Mesendoderm (in vitro differentiated cells): Measurements from ENCODE around the gene TMEM178B.

Experiments
- DNase-seq: peaks from one replicate; pipeline ENCODE4 v3.0.0; 2013
- H2AK5ac ChIP-seq: 2 replicates; pipeline ENCODE4 v1.6.1; 2013; ENCODE audit warnings: low read length, inconsistent platforms
- H2BK120ac ChIP-seq: 2 replicates; pipeline ENCODE4 v1.6.1; 2013; ENCODE audit warnings: low read depth, mild to moderate bottlenecking, low read length, moderate library complexity, mixed read lengths
- H2BK15ac ChIP-seq: replicated peaks from 2 replicates; pipeline ENCODE4 v1.6.1; 2013; ENCODE audit warnings: low read depth, mild to moderate bottlenecking, moderate library complexity
- H2BK5ac ChIP-seq: 2 replicates; pipeline ENCODE4 v1.6.1; 2013; ENCODE audit warnings: low read length, inconsistent platforms
- H3K18ac ChIP-seq: 2 replicates; pipeline ENCODE4 v1.6.1; 2013; ENCODE audit warnings: mild to moderate bottlenecking, low read length, mixed read lengths
- H3K23ac ChIP-seq: one replicate; pipeline ENCODE4 v1.6.1; 2013; ENCODE audit warnings: low read length
- H3K27ac ChIP-seq: 2 replicates; pipeline ENCODE4 v1.5.1; 2013; ENCODE audit warnings: low read depth, mild to moderate bottlenecking, inconsistent platforms, low read length, moderate library complexity
- H3K27me3 ChIP-seq: 2 replicates; pipeline ENCODE4 v1.6.1; 2013; ENCODE audit warnings: low read length, control low read depth, mild to moderate bottlenecking, inconsistent platforms; ENCODE audit not compliant: insufficient read depth, poor library complexity
- H3K36me3 ChIP-seq: 2 replicates; pipeline ENCODE4 v1.6.1; 2013; ENCODE audit warnings: low read length, inconsistent platforms; ENCODE audit not compliant: control insufficient read depth, insufficient read depth
- H3K4ac ChIP-seq: one replicate; pipeline ENCODE4 v1.6.1; 2013; ENCODE audit warnings: low read depth, mild to moderate bottlenecking, low read length, moderate library complexity
- H3K4me1 ChIP-seq: 2 replicates; pipeline ENCODE4 v1.6.1; 2013; ENCODE audit warnings: low read depth, low read length, inconsistent platforms; ENCODE audit not compliant: control insufficient read depth
- H3K4me2 ChIP-seq: 2 replicates; pipeline ENCODE4 v1.6.1; 2013; ENCODE audit warnings: low read length
- H3K4me3 ChIP-seq: 2 replicates; pipeline ENCODE4 v1.5.1; 2013; ENCODE audit warnings: mild to moderate bottlenecking, low read length
- H3K56ac ChIP-seq: one replicate; pipeline ENCODE4 v1.6.1; 2013; ENCODE audit warnings: low read length
- H3K79me1 ChIP-seq: 2 replicates; pipeline ENCODE4 v1.6.1; 2013; ENCODE audit warnings: low read length, inconsistent platforms
- H3K79me2 ChIP-seq: 2 replicates; pipeline ENCODE4 v1.6.1; 2013; ENCODE audit warnings: mild to moderate bottlenecking, low read length; ENCODE audit not compliant: control insufficient read depth, insufficient read depth
- H3K9ac ChIP-seq: 2 replicates; pipeline ENCODE4 v1.6.1; 2013; ENCODE audit warnings: low read length, inconsistent platforms
- H4K5ac ChIP-seq: one replicate; pipeline ENCODE4 v1.6.1; 2013; ENCODE audit warnings: low read length
- H4K8ac ChIP-seq: one replicate; pipeline ENCODE4 v1.6.1; 2013; ENCODE audit warnings: low read depth, mild to moderate bottlenecking, control low read depth, low read length, moderate library complexity
- WGBS: extraction: QIAGEN DNeasy Blood & Tissue Kit; methylation state at CpG from one replicate; pipeline ENCODE4 v1.1.7; 2013; ENCODE audit warnings: low lambda C conversion rate, missing lambda C conversion rate; ENCODE audit not compliant: insufficient coverage; ENCODE audit errors: extremely low coverage; 5-methylcytosine and 5-hydroxymethylcytosine counted together

TMEM178B gene

GRCh38 chr7:141351175-141351574, 277.3 kb downstream of the TMEM178B start:
- Histone ChIP-seq H3K56ac (no peak overlapping the region), H3K27ac (no peak overlapping the region), H2AK5ac (no peak overlapping the region), H3K27me3 (no peaks in the 10 kb centered on the region), H4K5ac (no peak overlapping the region), H3K79me2 (no peaks in the 10 kb centered on the region), H3K4me3 (no peak overlapping the region), H3K18ac (no peak overlapping the region), H3K4ac (no peak overlapping the region), H2BK5ac (no peak overlapping the region), H3K36me3 (no peaks in the 10 kb centered on the region), H4K8ac (no peak overlapping the region), H3K4me2 (no peak overlapping the region), H2BK120ac (no peak overlapping the region), H3K23ac (no peak overlapping the region), H3K4me1 (no peaks in the 10 kb centered on the region), H3K9ac (no peak overlapping the region), H2BK15ac (no peak overlapping the region), H3K79me1 (no peaks in the 10 kb centered on the region)
- DNase-seq = no peak
- no CpG with 5 or more reads among the region's 3 CpGs for WGBS

DNA sequence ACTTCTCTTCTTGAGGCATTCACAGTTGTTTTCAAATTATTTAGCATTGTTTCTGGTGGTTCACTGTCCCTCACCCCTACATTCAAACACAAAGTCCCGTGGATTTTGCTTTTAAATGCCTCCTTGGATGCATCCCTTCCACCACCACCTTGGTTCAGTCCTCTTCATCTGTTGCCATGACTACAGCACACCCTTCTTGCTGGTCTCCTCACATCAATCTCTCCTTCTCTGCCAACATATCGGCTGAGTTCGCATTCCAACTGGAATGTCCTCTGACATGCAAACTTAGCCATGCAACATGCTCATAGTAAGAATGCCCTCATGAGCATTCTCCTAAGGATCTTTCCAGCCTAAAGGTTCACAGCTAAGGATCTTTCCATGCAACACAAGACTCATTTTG, 279.1 kb downstream of the TMEM178B start:
- no peak for DNase-seq
- Histone ChIP-seq H3K4ac (no peak overlapping the region), H4K8ac (no peak overlapping the region), H2BK120ac (no peak overlapping the region), H3K18ac (no peak overlapping the region), H3K27me3 (no peaks in the 10 kb centered on the region), H2BK15ac (no peak overlapping the region), H3K4me1 (no peaks in the 10 kb centered on the region), H4K5ac (no peak overlapping the region), H2AK5ac (no peak overlapping the region), H3K4me2 (no peak overlapping the region), H3K9ac (no peak overlapping the region), H3K79me2 (no peaks in the 10 kb centered on the region), H3K36me3 (no peaks in the 10 kb centered on the region), H3K27ac (no peak overlapping the region), H3K79me1 (no peaks in the 10 kb centered on the region), H3K4me3 (no peak overlapping the region), H3K56ac (no peak overlapping the region), H2BK5ac (no peak overlapping the region), H3K23ac (no peak overlapping the region)
- no CpG with 5 or more reads among the region's 3 CpGs for WGBS

GRCh38 chr7:141354251-141354650, 280.4 kb downstream of the TMEM178B start:
- H3K56ac ChIP-seq = no peak overlapping the region
- H3K23ac ChIP-seq = no peak overlapping the region
- H3K4me2 ChIP-seq = no peak overlapping the region
- H4K8ac ChIP-seq = no peak overlapping the region
- H3K79me1 ChIP-seq = no peaks in the 10 kb centered on the region
- H2BK5ac ChIP-seq = no peak overlapping the region
- H3K27ac ChIP-seq = no peak overlapping the region
- no peak overlapping the region for H4K5ac ChIP-seq
- H2BK120ac ChIP-seq = no peak overlapping the region
- no peaks in the 10 kb centered on the region for H3K79me2 ChIP-seq
- no CpG with 5 or more reads among the region's 1 CpG for WGBS
- no peak overlapping the region for H2BK15ac ChIP-seq
- no peak for DNase-seq
- no peak overlapping the region for H2AK5ac ChIP-seq
- H3K4me1 ChIP-seq = peaks cover 1% of the 10 kb centered on the region
- no peak overlapping the region for H3K9ac ChIP-seq
- H3K36me3 ChIP-seq = no peaks in the 10 kb centered on the region
- no peaks in the 10 kb centered on the region for H3K27me3 ChIP-seq
- H3K4ac ChIP-seq = no peak overlapping the region
- H3K18ac ChIP-seq = no peak overlapping the region
- H3K4me3 ChIP-seq = no peak overlapping the region

DNA sequence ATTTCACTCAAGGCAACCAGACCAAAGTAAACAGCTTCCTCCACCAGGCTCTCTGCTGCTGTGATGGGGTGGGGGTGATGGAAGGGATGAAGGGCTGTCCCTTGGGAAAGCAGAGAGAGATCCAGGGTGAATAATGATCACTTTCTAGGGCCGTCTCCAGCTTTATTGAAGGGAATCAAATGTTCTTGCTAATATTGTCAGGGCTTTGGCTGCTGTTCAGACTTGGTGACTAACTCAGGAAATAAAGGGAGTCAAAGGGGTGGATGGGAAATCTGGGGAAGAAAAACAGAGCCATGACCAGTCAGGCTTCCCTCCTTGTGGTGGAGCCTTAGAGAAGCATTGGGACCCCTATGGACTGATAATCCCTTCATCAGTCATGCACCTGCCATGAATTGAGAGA, 281.2 kb downstream of the TMEM178B start:
- DNase-seq = no peak
- Histone ChIP-seq H3K79me2 (no peaks in the 10 kb centered on the region), H3K79me1 (no peaks in the 10 kb centered on the region), H3K9ac (no peak overlapping the region), H3K4ac (no peak overlapping the region), H3K18ac (no peak overlapping the region), H2BK5ac (no peak overlapping the region), H3K36me3 (no peaks in the 10 kb centered on the region), H2AK5ac (no peak overlapping the region), H3K4me1 (peaks cover 1% of the 10 kb centered on the region), H3K56ac (no peak overlapping the region), H3K27me3 (no peaks in the 10 kb centered on the region), H3K27ac (no peak overlapping the region), H3K23ac (no peak overlapping the region), H3K4me2 (no peak overlapping the region), H4K5ac (no peak overlapping the region), H2BK120ac (no peak overlapping the region), H4K8ac (no peak overlapping the region), H3K4me3 (no peak overlapping the region), H2BK15ac (no peak overlapping the region)
- no CpG with 5 or more reads among the region's 1 CpG for WGBS

DNA sequence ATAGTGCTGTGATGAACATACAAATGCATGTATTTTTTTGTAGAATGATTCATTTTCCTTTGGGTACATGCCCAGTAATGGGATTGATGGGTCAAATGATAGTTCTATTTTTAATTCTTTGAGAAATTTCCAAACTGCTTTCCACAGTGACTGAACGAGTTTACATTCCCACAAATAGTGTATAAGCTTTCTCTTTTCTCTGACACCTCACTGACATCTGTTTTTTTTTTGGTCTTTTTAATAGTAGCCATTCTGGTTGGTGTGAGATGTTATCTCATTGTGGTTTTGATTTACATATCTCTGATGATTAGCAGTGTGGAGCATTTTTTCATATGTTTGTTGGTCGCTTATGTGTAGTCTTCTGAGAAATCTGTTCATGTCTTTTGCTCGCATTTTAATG, 282.3 kb downstream of the TMEM178B start:
- no peak overlapping the region for H3K23ac ChIP-seq
- no peak overlapping the region for H2BK5ac ChIP-seq
- no peaks in the 10 kb centered on the region for H3K36me3 ChIP-seq
- H3K4me1 ChIP-seq = peaks cover 1% of the 10 kb centered on the region
- H3K27ac ChIP-seq = no peak overlapping the region
- H3K79me2 ChIP-seq = no peaks in the 10 kb centered on the region
- no CpG with 5 or more reads among the region's 3 CpGs for WGBS
- H3K18ac ChIP-seq = no peak overlapping the region
- no peak overlapping the region for H2AK5ac ChIP-seq
- H3K4me2 ChIP-seq = no peak overlapping the region
- H3K4ac ChIP-seq = no peak overlapping the region
- H2BK120ac ChIP-seq = no peak overlapping the region
- H3K27me3 ChIP-seq = no peaks in the 10 kb centered on the region
- H2BK15ac ChIP-seq = no peak overlapping the region
- no peak overlapping the region for H3K4me3 ChIP-seq
- no peak overlapping the region for H3K9ac ChIP-seq
- H3K79me1 ChIP-seq = no peaks in the 10 kb centered on the region
- no peak overlapping the region for H3K56ac ChIP-seq
- no peak for DNase-seq
- H4K8ac ChIP-seq = no peak overlapping the region
- H4K5ac ChIP-seq = no peak overlapping the region

- no peak overlapping the region for H3K4ac ChIP-seq
- no peak overlapping the region for H2BK5ac ChIP-seq
- no peak overlapping the region for H4K8ac ChIP-seq
- no peak overlapping the region for H2BK15ac ChIP-seq
- no peak overlapping the region for H2AK5ac ChIP-seq
- H3K79me2 ChIP-seq = no peaks in the 10 kb centered on the region
- H3K23ac ChIP-seq = no peak overlapping the region
- no peaks in the 10 kb centered on the region for H3K27me3 ChIP-seq
- H3K9ac ChIP-seq = no peak overlapping the region
- H3K18ac ChIP-seq = no peak overlapping the region
- H3K79me1 ChIP-seq = no peaks in the 10 kb centered on the region
- H3K4me2 ChIP-seq = no peak overlapping the region
- H4K5ac ChIP-seq = no peak overlapping the region
- WGBS = no CpG with 5 or more reads among the region's 1 CpG
- no peak overlapping the region for H3K4me3 ChIP-seq
- peaks cover 10% of the 10 kb centered on the region for H3K4me1 ChIP-seq
- no peak overlapping the region for H3K27ac ChIP-seq
- no peak overlapping the region for H2BK120ac ChIP-seq
- no peak for DNase-seq
- H3K36me3 ChIP-seq = no peaks in the 10 kb centered on the region
- no peak overlapping the region for H3K56ac ChIP-seq
Measured at GRCh38 chr7:141358386-141358785, 284.5 kb downstream of the TMEM178B start.
